Measurements from ENCODE around the gene OTOP2. TPM values are rescaled to one million over a fixed set of nuclear protein-coding genes. Genes with fewer than 3 reads are reported as not detected.
A peak's percentile ranks its signal among the peaks of the same experiment; 100 is the strongest.

The OTOP2 gene
- total and polyA plus RNA-seq, 2 of the 8 experiments (the other 6 are each of a cell fraction or from before 2014, with no cell fraction given) = 0.23 TPM; not detected in 1

GRCh38 chr17:74923538-74924249, 379 bp upstream of the OTOP2 start (continued):
- TF ChIP-seq RNF2 (IDR thresholded peaks at IDR 0.05; ENCODE audit: borderline replicate concordance, low read depth, low read length, missing control alignments, poor library complexity, severe bottlenecking) (peak; percentile 39), SIN3A (conservative IDR thresholded peaks at IDR 0.05 in 1 of 2, IDR thresholded peaks at IDR 0.05 in 1 of 2; ENCODE audit: low read depth in 1 of 2, low read length in 2 of 2) (no peak)
